K562 (cell line): Measurements from ENCODE around the gene CNKSR2.

ENCODE experiments used
- CTCF ChIP-seq, 3 experiments: IDR thresholded peaks in 2 of 3; conservative IDR thresholded peaks in 1 of 3; 2 replicates each; pipeline ENCODE4 v1.5.1; 2011 to 2012; ENCODE audit warnings: low read length in 3 of 3, mild to moderate bottlenecking in 3 of 3, control low read depth in 2 of 3, improper control_type of control experiment in 1 of 3, inconsistent platforms in 1 of 3, low read depth in 1 of 3, mixed read lengths in 1 of 3, moderate library complexity in 1 of 3; ENCODE audit not compliant: insufficient read depth in 2 of 3
- E2F3 ChIP-seq: fragments of 250-450 bp; sonication (Bioruptor Pico); IDR thresholded peaks from 2 replicates; pipeline ENCODE4 v1.4.0; 2020; ENCODE audit warnings: mild to moderate bottlenecking
- FOSL1 ChIP-seq: fragments of 200-800 bp; sonication (Bioruptor generic); conservative IDR thresholded peaks from 2 replicates; pipeline ENCODE4 v1.6.1; 2016; ENCODE audit warnings: missing genetic modification characterization, missing compliant biosample characterization
- KDM1A ChIP-seq, 2 experiments: fragments of 450-650 bp; IDR thresholded peaks; 2 replicates each; pipeline ENCODE4 v1.6.1; 2016; ENCODE audit warnings: mild to moderate bottlenecking in 2 of 2
- MXI1 ChIP-seq: IDR thresholded peaks from 2 replicates; pipeline ENCODE4 v1.6.1; 2011; ENCODE audit warnings: low read depth, mild to moderate bottlenecking, improper control_type of control experiment, low read length
- NCOA2 ChIP-seq, 2 experiments: fragments of 450-650 bp; IDR thresholded peaks; 2 replicates each; pipeline ENCODE4 v1.6.1; 2018; ENCODE audit warnings: mild to moderate bottlenecking in 2 of 2, moderate library complexity in 1 of 2; ENCODE audit not compliant: partially characterized antibody in 2 of 2
- RAD21 ChIP-seq, 2 experiments: fragments of 250-450 bp in 1 of 2; fragments of 450-650 bp in 1 of 2; sonication (Bioruptor Pico) in 1 of 2; formaldehyde crosslinking in 1 of 2; IDR thresholded peaks in 1 of 2; conservative IDR thresholded peaks in 1 of 2; 2 replicates each; pipeline versions ENCODE4 v1.4.0 to v1.8.0; 2020 to 2022; ENCODE audit warnings: mild to moderate bottlenecking in 2 of 2, moderate library complexity in 1 of 2
- RBM34 ChIP-seq: fragments of 200-400 bp; formaldehyde crosslinking; IDR thresholded peaks from 2 replicates; pipeline ENCODE4 v1.6.1; 2018; ENCODE audit warnings: low read length, borderline replicate concordance; ENCODE audit not compliant: insufficient read depth

GRCh38 chrX:21666679-21667078, 292.5 kb downstream of the CNKSR2 start:
- TF ChIP-seq CTCF (IDR thresholded peaks at IDR 0.05 in 2 of 3, conservative IDR thresholded peaks at IDR 0.05 in 1 of 3; ENCODE audit: insufficient read depth in 2 of 3, low read depth in 1 of 3, low read length in 3 of 3), result no peak
- TF ChIP-seq MXI1, result no peak
- TF ChIP-seq RAD21 (CRISPR knock-in tag; conservative IDR thresholded peaks at IDR 0.05 in 1 of 2, IDR thresholded peaks at IDR 0.05 in 1 of 2), result no peak
- no peak for TF ChIP-seq RBM34
- no peak for TF ChIP-seq NCOA2 (IDR thresholded peaks at IDR 0.05; ENCODE audit: partially characterized antibody in 2 of 2)
- TF ChIP-seq E2F3 (CRISPR knock-in tag), result no peak
- no peak for TF ChIP-seq FOSL1 (tag)
- no peak for TF ChIP-seq KDM1A (IDR thresholded peaks at IDR 0.05)
